H1 (cell line): ENCODE data around the gene GAPDHS. TPM values are rescaled to one million over a fixed set of nuclear protein-coding genes. Genes with fewer than 3 reads are reported as not detected.

Experiments
- CTCF ChIA-PET: fragments of 300-600 bp; sonication (Branson Sonifier 250); formaldehyde crosslinking; loops from one replicate; lab custom pipeline; 2021; ENCODE audit not compliant: partially characterized antibody; lab: Charles Lee
- POLR2A ChIA-PET: fragments of 300-600 bp; sonication (Branson Sonifier 250); formaldehyde crosslinking; loops from one replicate; lab custom pipeline; 2021; ENCODE audit warnings: inconsistent platforms; ENCODE audit not compliant: partially characterized antibody; lab: Charles Lee
- DNase-seq, 2 experiments: peaks; one replicate each; pipeline versions ENCODE4 v3.0.0 to v3.0.0-alpha.2; 2010 to 2022; ENCODE audit warnings: low spot score in 2 of 2, low read depth in 1 of 2, mixed read lengths in 1 of 2
- FAIRE-seq: peaks from 2 replicates; lab custom pipeline; 2011; peaks lifted over from hg19 to GRCh38; lab: Jason Lieb, UNC
- H2AFZ ChIP-seq: 2 replicates; pipeline ENCODE4 v1.8.1; 2012; ENCODE audit warnings: low read length, inconsistent platforms
- H2AK5ac ChIP-seq: 2 replicates; pipeline ENCODE4 v1.6.1; 2013; ENCODE audit warnings: low read depth, low read length
- H2BK120ac ChIP-seq: replicated peaks from 2 replicates; pipeline ENCODE3; 2013; ENCODE audit warnings: low read depth, low read length, inconsistent platforms
- H2BK12ac ChIP-seq: 2 replicates; pipeline ENCODE4 v1.6.1; 2013; ENCODE audit warnings: low read depth, low read length
- H2BK15ac ChIP-seq: 2 replicates; pipeline ENCODE4 v1.6.1; 2013; ENCODE audit warnings: low read length
- H2BK20ac ChIP-seq: 2 replicates; pipeline ENCODE4 v1.6.1; 2013; ENCODE audit warnings: low read length
- H2BK5ac ChIP-seq: 2 replicates; pipeline ENCODE4 v1.6.1; 2013; ENCODE audit warnings: low read depth, low read length
- H3K14ac ChIP-seq: 2 replicates; pipeline ENCODE4 v1.6.1; 2013; ENCODE audit warnings: inconsistent platforms; ENCODE audit not compliant: insufficient read length
- H3K18ac ChIP-seq: 2 replicates; pipeline ENCODE4 v1.6.1; 2013; ENCODE audit warnings: low read length; ENCODE audit errors: extremely low read depth
- H3K23ac ChIP-seq: 2 replicates; pipeline ENCODE4 v1.6.1; 2013; ENCODE audit warnings: inconsistent platforms; ENCODE audit not compliant: insufficient read length
- H3K23me2 ChIP-seq: 2 replicates; pipeline ENCODE4 v1.6.1; 2013; ENCODE audit warnings: low read depth, low read length
- H3K27ac ChIP-seq: 2 replicates; pipeline ENCODE4 v1.6.1; 2011; ENCODE audit warnings: low read depth, low read length, inconsistent platforms
- H3K27me3 ChIP-seq, 4 experiments: replicated peaks in 1 of 4; 1 replicate in 1 of 4; 2 replicates in 3 of 4; pipeline versions ENCODE4 v1.6.1 to v1.8.1; 2011 to 2013; ENCODE audit warnings: low read length in 3 of 4, mild to moderate bottlenecking in 3 of 4, inconsistent platforms in 2 of 4, mixed read lengths in 2 of 4, moderate library complexity in 1 of 4; ENCODE audit not compliant: control insufficient read depth in 3 of 4, insufficient read depth in 3 of 4; ENCODE audit errors: extremely low read depth in 1 of 4
- H3K36me3 ChIP-seq, 4 experiments: 2 replicates each; pipeline versions ENCODE4 v1.6.1 to v1.8.1; 2011 to 2013; ENCODE audit warnings: mild to moderate bottlenecking in 4 of 4, low read length in 3 of 4, moderate library complexity in 2 of 4, control low read depth in 1 of 4, inconsistent platforms in 1 of 4; ENCODE audit not compliant: insufficient read depth in 4 of 4, control insufficient read depth in 2 of 4
- H3K4ac ChIP-seq: replicated peaks from 2 replicates; pipeline ENCODE3; 2013; ENCODE audit warnings: low read length, low read depth, mixed read lengths, inconsistent platforms; ENCODE audit not compliant: insufficient read length
- H3K4me1 ChIP-seq, 4 experiments: replicated peaks in 1 of 4; 1 replicate in 1 of 4; 2 replicates in 3 of 4; pipeline versions ENCODE4 v1.6.1 to v1.8.1; 2011 to 2013; ENCODE audit warnings: low read length in 3 of 4, inconsistent platforms in 2 of 4, mixed read lengths in 1 of 4; ENCODE audit not compliant: insufficient read depth in 4 of 4, control insufficient read depth in 3 of 4
- H3K4me2 ChIP-seq, 2 experiments: 2 replicates each; pipeline versions ENCODE4 v1.6.1 to v1.8.1; 2011 to 2013; ENCODE audit warnings: low read depth in 2 of 2, low read length in 2 of 2, control low read depth in 1 of 2, inconsistent platforms in 1 of 2, mild to moderate bottlenecking in 1 of 2; ENCODE audit not compliant: insufficient read depth in 1 of 2
- H3K4me3 ChIP-seq, 4 experiments: fragments of 200-600, 300-600 bp in 1 of 4; sonication (generic), shearing (Covaris generic), sonication (Bioruptor Twin) in 1 of 4; 2 replicates each; pipeline versions ENCODE4 v1.5.1 to v1.8.1; 2011 to 2016; ENCODE audit warnings: low read length in 4 of 4, low read depth in 3 of 4, control low read depth in 2 of 4, inconsistent platforms in 2 of 4, mild to moderate bottlenecking in 2 of 4, mixed read lengths in 1 of 4, moderate library complexity in 1 of 4; ENCODE audit not compliant: insufficient read depth in 2 of 4; ENCODE audit errors: extremely low read depth in 1 of 4
- H3K56ac ChIP-seq: replicated peaks from 2 replicates; pipeline ENCODE3; 2013; ENCODE audit warnings: low read depth, mild to moderate bottlenecking, mixed read lengths, low read length, inconsistent platforms; ENCODE audit not compliant: insufficient read length
- H3K79me1 ChIP-seq: 2 replicates; pipeline ENCODE4 v1.6.1; 2013; ENCODE audit warnings: low read depth, low read length, control low read depth
- H3K79me2 ChIP-seq, 2 experiments: 2 replicates each; pipeline versions ENCODE4 v1.6.1 to v1.8.1; 2012 to 2013; ENCODE audit warnings: low read length in 2 of 2, mild to moderate bottlenecking in 2 of 2, inconsistent platforms in 1 of 2; ENCODE audit not compliant: insufficient read depth in 2 of 2, control insufficient read depth in 1 of 2
- H3K9ac ChIP-seq, 4 experiments: replicated peaks in 1 of 4; 1 replicate in 1 of 4; 2 replicates in 3 of 4; pipeline versions ENCODE4 v1.6.1 to v1.8.1; 2011 to 2013; ENCODE audit warnings: low read depth in 3 of 4, low read length in 3 of 4, control low read depth in 2 of 4, mild to moderate bottlenecking in 2 of 4, moderate library complexity in 2 of 4, inconsistent platforms in 1 of 4; ENCODE audit errors: extremely low read depth in 1 of 4
- H3K9me3 ChIP-seq, 2 experiments: 2 replicates each; pipeline versions ENCODE4 v1.6.1 to v1.8.1; 2012 to 2013; ENCODE audit warnings: mild to moderate bottlenecking in 2 of 2, moderate library complexity in 2 of 2, control low read depth in 1 of 2, inconsistent platforms in 1 of 2, low read depth in 1 of 2, low read length in 1 of 2, mixed read lengths in 1 of 2; ENCODE audit not compliant: insufficient read depth in 2 of 2
- H4K20me1 ChIP-seq, 2 experiments: replicated peaks in 1 of 2; 2 replicates each; pipeline versions ENCODE3 to v1.8.1; 2011 to 2013; ENCODE audit warnings: inconsistent platforms in 2 of 2, low read length in 2 of 2, mild to moderate bottlenecking in 1 of 2; ENCODE audit not compliant: insufficient read depth in 2 of 2, control insufficient read depth in 1 of 2
- H4K5ac ChIP-seq: 2 replicates; pipeline ENCODE4 v1.6.1; 2013; ENCODE audit warnings: low read length, low read depth, mixed read lengths, inconsistent platforms; ENCODE audit not compliant: insufficient read length
- H4K8ac ChIP-seq: 2 replicates; pipeline ENCODE4 v1.8.0; 2013; ENCODE audit warnings: mild to moderate bottlenecking, moderate library complexity, low read length, inconsistent platforms; ENCODE audit not compliant: insufficient read depth; ENCODE audit errors: extremely low read depth
- H4K91ac ChIP-seq: replicated peaks from 2 replicates; pipeline ENCODE3; 2013; ENCODE audit warnings: low read length, mixed read lengths, inconsistent platforms; ENCODE audit not compliant: insufficient read length
- CEBPB ChIP-seq: IDR thresholded peaks from 2 replicates; pipeline ENCODE4 v1.6.1; 2012; ENCODE audit warnings: low read depth, low read length
- CTBP2 ChIP-seq: IDR thresholded peaks from 2 replicates; pipeline ENCODE4 v1.7.0; 2011; ENCODE audit warnings: borderline replicate concordance, mild to moderate bottlenecking, moderate library complexity, mixed read lengths, low read length; ENCODE audit not compliant: insufficient read depth, insufficient read length
- CTCF ChIP-seq, 3 experiments: IDR thresholded peaks; 1 replicate in 2 of 3; 2 replicates in 1 of 3; pipeline versions ENCODE4 v1.5.1 to v1.6.1; 2011; ENCODE audit warnings: low read length in 3 of 3, mild to moderate bottlenecking in 3 of 3, inconsistent platforms in 2 of 3, low read depth in 1 of 3, moderate library complexity in 1 of 3; ENCODE audit not compliant: insufficient read depth in 1 of 3; ENCODE audit errors: control extremely low read depth in 1 of 3
- FOSL1 ChIP-seq: IDR thresholded peaks from 2 replicates; pipeline ENCODE4 v1.6.1; 2011; ENCODE audit warnings: mild to moderate bottlenecking, low read depth, low read length, moderate library complexity; ENCODE audit not compliant: insufficient read depth
- GABPA ChIP-seq: IDR thresholded peaks from 2 replicates; pipeline ENCODE4 v1.6.1; 2011; ENCODE audit warnings: mild to moderate bottlenecking, low read length, moderate library complexity, borderline replicate concordance; ENCODE audit not compliant: insufficient read depth
- POLR2AphosphoS5 ChIP-seq: IDR thresholded peaks from 2 replicates; pipeline ENCODE4 v1.6.1; 2011; ENCODE audit warnings: low read depth, low read length
- SIN3A ChIP-seq, 2 experiments: IDR thresholded peaks in 1 of 2; conservative IDR thresholded peaks in 1 of 2; 2 replicates each; pipeline ENCODE4 v1.6.1; 2011 to 2012; ENCODE audit warnings: low read length in 2 of 2, improper control_type of control experiment in 1 of 2, low read depth in 1 of 2, mild to moderate bottlenecking in 1 of 2
- WGBS, 2 experiments: shearing (Covaris generic) in 1 of 2; methylation state at CpG; one replicate each; pipeline versions ENCODE4 v1.1.6 to v1.1.7; 2013 to 2015; ENCODE audit warnings: low lambda C conversion rate in 2 of 2, mixed read lengths in 2 of 2, inconsistent platforms in 1 of 2, low coverage in 1 of 2, missing lambda C conversion rate in 1 of 2; ENCODE audit not compliant: insufficient replicate concordance in 2 of 2, insufficient coverage in 1 of 2, insufficient read length in 1 of 2; ENCODE audit errors: extremely low coverage in 1 of 2, missing lambda C conversion rate in 1 of 2; 5-methylcytosine and 5-hydroxymethylcytosine counted together
- polyA plus RNA-seq, 7 experiments: library from polyadenylated mRNA; depleted of rRNA in 3 of 7; stranded (reverse) in 5 of 7; unstranded in 2 of 7; fragments of >200 nt in 5 of 7; fragments of 200-250 nt in 2 of 7; gene quantifications; 1 replicate in 5 of 7; 2 replicates in 1 of 7; 4 replicates in 1 of 7; pipeline versions ENCODE4 v1.2.1 to v1.2.3, GENCODE V29; 2011 to 2013; ENCODE audit warnings: missing spikeins in 2 of 7, mixed read lengths in 2 of 7
- total RNA-seq: library from RNA; stranded (reverse); fragmentation: NEBNext Ultra II Directional; extraction: Animal tissue kit (Norgen Biotek cat#: 25700); gene quantifications from 2 replicates; pipeline ENCODE4 v1.2.1, GENCODE V29; 2021
- TF ChIP-seq, protein P1 (sequence below): IDR thresholded peaks from 2 replicates; pipeline ENCODE4 v1.6.1; 2012; ENCODE audit warnings: inconsistent platforms

The GAPDHS gene
- total and polyA plus RNA-seq, 2 of the 8 experiments (the other 6 are each of a cell fraction or from before 2014, with no cell fraction given), result 0.26 TPM; not detected in 1

GRCh38 chr19:35565016-35565856 lies 32.0 kb downstream of the GAPDHS start:
- DNase-seq, result no peak
- H3K27ac ChIP-seq, result no peak overlapping the region
- H3K27me3 ChIP-seq, result peaks cover 0 to 4% (median 2%) of the 10 kb centered on the region in 4 experiments; a peak in 5 of 7 replicates
- H2BK12ac ChIP-seq, result no peak overlapping the region
- H3K79me2 ChIP-seq, result no peaks in the 10 kb centered on the region
- no peak overlapping the region for H2BK120ac ChIP-seq
- no peak overlapping the region for H3K23ac ChIP-seq
- H3K4ac ChIP-seq, result no peak overlapping the region
- no peaks in the 10 kb centered on the region for H3K79me1 ChIP-seq
- peaks cover 0 to 4% (median 0%) of the 10 kb centered on the region in 4 experiments; a peak in 1 of 7 replicates for H3K4me1 ChIP-seq
- H4K91ac ChIP-seq, result no peak overlapping the region
- H4K8ac ChIP-seq, result no peak overlapping the region
- H2BK15ac ChIP-seq, result 0 out of 2 replicates have a peak overlapping the region, but pooled peaks have one; percentile 88
- no peak overlapping the region for H4K5ac ChIP-seq
- H3K23me2 ChIP-seq, result no peaks in the 10 kb centered on the region
- no peak overlapping the region for H3K4me3 ChIP-seq
- ChIA-PET CTCF (interaction anchor here (0.9 to 3.1 kb wide), 8 partner anchors 9 to 116 kb away, joined by 3 to 19 read pairs (median 6); no protein-coding TSS in a partner anchor), POLR2A (interaction anchor here (1.0 kb wide), 1 partner anchor 55 kb away, joined by 3 read pairs; no protein-coding TSS in a partner anchor)
- H3K18ac ChIP-seq, result no peak overlapping the region
- H3K36me3 ChIP-seq, result no peaks in the 10 kb centered on the region
- H4K20me1 ChIP-seq, result peaks cover 0 to 2% of the 10 kb centered on the region in 2 experiments
- WGBS, 2 experiments, result 93% methylated on average over 12 of the region's 12 CpGs; no CpG with 5 or more reads in 1 of the 2 experiments
- H3K4me2 ChIP-seq, result no peak overlapping the region
- no peak overlapping the region for H3K9ac ChIP-seq
- no peaks in the 10 kb centered on the region; a peak in 1 of 4 replicates for H3K9me3 ChIP-seq
- H3K56ac ChIP-seq, result no peak overlapping the region
- no peak overlapping the region for H2AK5ac ChIP-seq
- no peak overlapping the region for H2BK20ac ChIP-seq
- no peak overlapping the region for H2AFZ ChIP-seq
- no peak overlapping the region for H3K14ac ChIP-seq
- no peak for FAIRE-seq
- no peak overlapping the region for H2BK5ac ChIP-seq
- no peak for TF ChIP-seq POLR2AphosphoS5
- no peak for TF ChIP-seq GABPA
- no peak for TF ChIP-seq CTBP2
- no peak for TF ChIP-seq SIN3A (conservative IDR thresholded peaks at IDR 0.05 in 1 of 2, IDR thresholded peaks at IDR 0.05 in 1 of 2; ENCODE audit: low read depth in 1 of 2, low read length in 2 of 2)
- TF ChIP-seq, protein P1, sequence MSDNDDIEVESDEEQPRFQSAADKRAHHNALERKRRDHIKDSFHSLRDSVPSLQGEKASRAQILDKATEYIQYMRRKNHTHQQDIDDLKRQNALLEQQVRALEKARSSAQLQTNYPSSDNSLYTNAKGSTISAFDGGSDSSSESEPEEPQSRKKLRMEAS, result no peak
- no peak for TF ChIP-seq FOSL1
- no peak for TF ChIP-seq CTCF (IDR thresholded peaks at IDR 0.05; ENCODE audit: control extremely low read depth in 1 of 3, insufficient read depth in 1 of 3, low read depth in 1 of 3, low read length in 3 of 3)
- no peak for TF ChIP-seq CEBPB
